Adipose tissue (tissue), 3 donors: Measurements from ENCODE around the gene NPHS1. TPM values are rescaled to one million over a fixed set of nuclear protein-coding genes. Genes with fewer than 3 reads are reported as not detected.
"Not testable (repeated sequence)": the region's sequence is repeated elsewhere in the genome, so short reads cannot be mapped to it uniquely, and the experiment has no call there.

Source experiments
- H3K27ac ChIP-seq: one replicate; pipeline ENCODE4 v1.5.1; 2013; ENCODE audit warnings: low read depth, low read length
- WGBS, 3 donors: extraction: QIAGEN DNeasy Blood & Tissue Kit; methylation state at CpG; one replicate each; pipeline ENCODE4 v1.1.7; 2013; 5-methylcytosine and 5-hydroxymethylcytosine counted together
- polyA plus RNA-seq, 3 donors: library from polyadenylated mRNA; stranded (reverse); fragments of 200-250 nt; gene quantifications; one replicate each; pipeline ENCODE4 v1.2.3, GENCODE V29; 2013
- donor health status: healthy with polysubstance abuse.
- donor health status: Bipolar disorder and iron deficiency.
- donor health status: healthy.

NPHS1 gene
- polyA plus RNA-seq, 3 donors = 0.42 to 13.6 TPM; not detected in 1

DNA sequence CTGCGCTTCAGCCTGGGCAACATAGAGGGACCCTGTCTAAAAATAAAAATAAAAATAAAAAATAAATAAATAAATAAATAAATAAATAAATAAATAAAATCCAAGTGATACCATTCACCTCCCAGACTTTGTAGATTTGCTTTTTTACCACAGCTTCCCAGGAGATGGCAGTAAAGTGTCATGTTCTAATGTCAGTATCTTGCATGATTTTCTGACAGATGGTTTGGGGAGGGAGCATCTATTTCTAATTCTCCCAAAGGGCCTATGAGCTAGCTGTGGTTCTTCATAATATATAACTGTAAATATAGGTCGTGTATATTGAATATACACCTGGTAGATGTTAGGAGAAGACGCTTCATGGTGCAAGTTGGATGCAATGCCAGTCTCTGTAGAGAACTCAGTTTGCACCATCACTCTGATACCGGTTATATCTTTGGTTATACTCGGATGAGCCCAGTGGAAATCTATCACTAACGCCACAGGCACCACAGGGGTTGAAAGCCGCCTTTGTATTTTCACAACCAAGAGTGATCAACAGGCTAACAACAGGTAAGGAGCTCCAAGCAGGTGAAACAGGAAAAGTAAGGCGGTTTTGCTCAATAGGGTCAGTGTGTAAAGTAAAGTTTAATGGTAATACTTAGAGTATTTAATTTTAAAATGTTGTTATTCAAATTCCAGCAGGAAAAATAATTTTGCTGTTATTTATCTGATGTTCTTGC lies 30.0 kb upstream of the NPHS1 start:
- WGBS, 3 donors = 22 to 30% (median 23%) methylated on average over 8 of the region's 8 CpGs
- H3K27ac ChIP-seq = no peak overlapping the region

DNA sequence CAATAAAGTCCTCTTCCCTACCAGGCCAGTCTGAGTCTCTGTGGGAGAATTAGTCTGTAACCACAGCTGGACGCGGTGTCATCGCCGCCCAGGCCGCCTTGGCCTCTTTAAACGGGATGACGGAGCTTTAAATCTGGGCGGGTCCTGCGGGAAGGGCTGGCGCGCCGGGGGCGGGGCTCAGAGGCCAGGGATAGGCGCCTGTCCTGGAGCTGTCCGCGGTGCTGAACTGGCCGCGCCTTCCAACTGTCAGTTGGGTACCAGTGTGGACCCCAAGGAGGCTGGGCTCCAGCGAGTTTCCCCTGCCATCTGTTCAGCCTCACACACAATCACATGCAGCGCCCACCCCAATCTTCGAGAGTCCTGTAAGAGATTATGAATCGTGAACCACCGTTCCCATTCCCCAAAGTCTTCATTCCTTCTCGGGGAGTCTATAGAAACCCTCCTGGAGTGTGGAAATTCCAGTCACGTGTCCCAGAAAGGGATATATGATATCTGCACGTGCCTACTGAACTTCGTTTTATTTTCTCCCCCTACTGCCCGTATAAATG lies 27.5 kb upstream of the NPHS1 start:
- WGBS, 3 donors = 3% methylated on average over 28 of the region's 28 CpGs
- H3K27ac ChIP-seq = no peak overlapping the region

DNA sequence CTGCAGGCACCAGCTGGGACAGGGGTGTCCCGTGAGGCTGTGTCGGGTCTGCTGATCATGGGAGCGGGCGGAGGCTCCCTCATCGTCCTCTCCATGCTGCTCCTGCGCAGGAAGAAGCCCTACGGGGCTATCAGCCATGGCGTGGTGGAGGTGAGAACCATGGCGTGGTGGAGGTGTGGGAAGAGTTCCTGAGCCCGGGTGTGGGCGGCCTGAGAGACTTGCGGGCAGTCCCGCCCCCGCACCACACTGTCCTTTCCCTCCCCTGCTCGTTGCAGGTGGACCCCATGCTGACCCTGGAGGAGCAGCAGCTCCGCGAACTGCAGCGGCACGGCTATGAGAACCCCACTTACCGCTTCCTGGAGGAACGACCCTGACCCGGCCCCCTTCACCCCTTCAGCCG lies 26.8 kb upstream of the NPHS1 start:
- 55 to 63% (median 63%) methylated on average over 22 to 23 of the region's 23 CpGs for WGBS, 3 donors
- H3K27ac ChIP-seq = no peak overlapping the region

DNA sequence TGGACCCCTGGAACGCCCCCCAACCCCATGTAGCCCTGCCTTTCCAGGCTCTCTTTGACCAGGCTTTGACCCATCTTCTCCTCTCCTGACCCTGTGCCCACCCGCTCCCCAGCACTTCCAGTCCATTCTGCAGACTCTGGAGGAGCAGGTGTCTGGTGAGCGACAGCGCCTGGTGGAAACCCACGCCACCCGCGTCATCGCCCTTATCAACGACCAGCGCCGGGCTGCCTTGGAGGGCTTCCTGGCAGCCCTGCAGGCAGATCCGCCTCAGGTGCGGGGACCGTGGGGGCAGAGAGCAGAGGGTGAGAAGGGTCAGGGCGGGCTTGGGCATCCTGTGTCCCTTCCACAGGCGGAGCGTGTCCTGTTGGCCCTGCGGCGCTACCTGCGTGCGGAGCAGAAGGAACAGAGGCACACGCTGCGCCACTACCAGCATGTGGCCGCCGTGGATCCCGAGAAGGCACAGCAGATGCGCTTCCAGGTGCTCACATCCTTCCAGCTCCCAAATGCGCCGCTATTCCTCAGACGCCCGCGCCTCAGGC lies 22.2 kb upstream of the NPHS1 start:
- no peak overlapping the region for H3K27ac ChIP-seq
- WGBS, 3 donors = 94 to 95% (median 95%) methylated on average over 27 to 32 of the region's 32 CpGs

DNA sequence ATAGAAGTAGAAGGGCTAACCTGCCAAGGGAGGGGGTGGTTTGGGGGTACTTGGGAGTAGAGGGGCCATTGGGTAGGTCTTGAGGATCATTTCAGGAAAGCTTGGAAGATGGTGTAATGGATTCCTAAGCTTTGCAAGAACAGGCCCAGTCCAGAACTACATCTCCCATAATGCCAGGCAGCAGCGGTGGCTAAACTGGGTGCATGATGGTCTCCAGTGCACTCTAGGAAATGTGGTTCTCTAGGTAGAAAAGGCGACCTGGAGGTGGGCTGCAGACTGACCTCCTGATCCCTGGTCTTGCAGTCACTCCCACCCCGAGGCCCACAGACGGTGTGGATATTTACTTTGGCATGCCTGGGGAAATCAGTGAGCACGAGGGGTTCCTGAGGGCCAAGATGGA lies 19.9 kb upstream of the NPHS1 start:
- 87 to 89% (median 87%) methylated on average over 5 of the region's 5 CpGs for WGBS, 3 donors
- no peak overlapping the region for H3K27ac ChIP-seq

DNA sequence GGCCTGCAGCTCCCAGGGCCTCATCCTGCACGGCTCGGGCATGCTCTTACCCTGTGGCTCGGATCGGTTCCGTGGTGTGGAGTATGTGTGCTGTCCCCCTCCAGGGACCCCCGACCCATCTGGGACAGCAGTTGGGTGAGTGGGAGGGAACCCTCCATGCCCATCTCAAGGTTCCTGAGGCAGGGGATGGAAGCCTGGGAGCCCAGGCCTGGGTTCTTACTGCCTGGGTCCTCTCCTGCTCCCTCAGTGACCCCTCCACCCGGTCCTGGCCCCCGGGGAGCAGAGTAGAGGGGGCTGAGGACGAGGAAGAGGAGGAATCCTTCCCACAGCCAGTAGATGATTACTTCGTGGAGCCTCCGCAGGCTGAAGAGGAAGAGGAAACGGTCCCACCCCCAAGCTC lies 19.3 kb upstream of the NPHS1 start:
- no peak overlapping the region for H3K27ac ChIP-seq
- WGBS, 3 donors = 73 to 88% (median 87%) methylated on average over 12 of the region's 12 CpGs

DNA sequence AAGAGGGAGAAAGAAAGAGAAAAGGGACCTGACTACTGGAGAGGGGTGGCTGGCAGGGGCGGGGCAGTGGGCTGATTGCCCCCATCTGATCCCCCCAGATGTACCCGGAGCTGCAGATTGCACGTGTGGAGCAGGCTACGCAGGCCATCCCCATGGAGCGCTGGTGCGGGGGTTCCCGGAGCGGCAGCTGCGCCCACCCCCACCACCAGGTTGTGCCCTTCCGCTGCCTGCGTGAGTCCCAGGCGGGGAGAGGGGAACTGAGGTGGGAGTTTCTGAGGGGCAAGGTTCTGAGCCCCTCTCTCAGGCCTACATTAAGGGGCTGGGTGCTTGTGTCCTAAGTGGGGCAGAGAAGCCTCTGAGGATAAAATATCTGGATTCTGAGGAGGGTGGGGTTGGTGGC lies 18.5 kb upstream of the NPHS1 start:
- H3K27ac ChIP-seq = no peak overlapping the region
- 79 to 90% (median 85%) methylated on average over 12 of the region's 12 CpGs for WGBS, 3 donors

DNA sequence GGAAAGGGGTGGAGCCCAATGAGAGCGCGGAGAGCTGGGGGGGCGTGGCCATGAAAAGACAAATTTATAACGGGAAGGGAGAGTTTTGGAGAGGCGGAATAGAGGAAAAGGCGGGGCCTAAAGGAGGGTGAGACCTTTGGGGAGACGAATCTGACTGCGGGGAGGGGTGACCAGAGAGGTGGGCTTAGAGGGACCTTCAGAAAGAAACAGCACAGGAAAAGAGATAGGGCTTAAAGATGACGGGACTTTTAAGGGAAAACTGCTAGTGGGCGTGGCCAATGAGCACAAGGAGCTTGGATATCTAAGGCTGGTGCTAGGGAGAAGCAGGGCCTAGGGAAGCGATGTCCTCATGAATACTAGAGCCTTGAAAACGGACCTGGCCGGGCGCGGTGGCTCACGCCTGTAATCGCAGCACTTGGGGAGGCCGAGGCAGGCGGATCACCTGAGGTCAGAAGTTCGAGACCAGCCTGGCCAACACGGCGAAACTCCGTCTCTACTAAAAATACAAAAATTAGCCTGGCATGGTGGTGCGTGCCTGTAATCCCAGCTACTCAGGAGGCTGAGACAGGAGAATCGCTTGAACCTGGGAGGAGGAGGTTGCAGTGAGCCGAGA lies 17.9 kb upstream of the NPHS1 start:
- 40 to 57% (median 44%) methylated on average over 26 of the region's 26 CpGs for WGBS, 3 donors
- not testable (repeated sequence) for H3K27ac ChIP-seq

DNA sequence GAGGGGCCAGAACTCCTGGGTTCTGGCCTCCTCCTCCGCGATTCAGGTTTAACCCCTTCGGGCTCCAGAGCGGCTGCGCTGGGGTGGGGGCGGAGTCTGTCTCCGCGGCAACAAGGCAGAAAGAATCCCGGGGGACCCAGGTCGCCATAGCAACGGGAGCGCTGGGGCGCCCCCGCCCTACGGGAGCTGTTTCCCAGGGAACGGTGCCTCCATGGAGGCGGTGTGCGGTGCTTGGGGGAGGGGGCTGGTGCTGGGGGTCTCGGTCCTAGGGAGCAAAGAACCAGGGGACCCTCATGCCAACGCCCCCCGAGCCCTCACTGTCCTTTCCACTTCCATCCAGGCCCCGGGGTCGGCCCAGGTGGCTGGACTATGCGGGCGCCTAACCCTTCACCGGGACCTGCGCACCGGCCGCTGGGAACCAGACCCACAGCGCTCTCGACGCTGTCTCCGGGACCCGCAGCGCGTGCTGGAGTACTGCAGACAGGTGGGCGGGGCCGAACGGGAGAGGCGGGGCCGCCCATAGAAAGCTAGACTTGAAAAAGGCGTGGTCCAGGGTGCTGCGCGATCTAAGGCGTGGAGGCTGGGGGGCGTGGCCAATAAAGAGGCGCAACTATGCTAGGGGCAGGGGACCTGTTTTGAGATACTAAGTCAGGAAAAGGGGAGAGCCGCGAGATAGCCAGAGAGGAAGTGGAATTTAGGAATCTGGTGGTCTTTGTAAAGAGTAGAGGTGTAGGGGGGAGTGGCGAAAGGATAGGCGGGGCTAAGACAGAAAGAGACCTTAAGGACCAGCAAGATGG lies 17.2 kb upstream of the NPHS1 start:
- 1 to 4% (median 2%) methylated on average over 51 of the region's 51 CpGs for WGBS, 3 donors
- no peak overlapping the region for H3K27ac ChIP-seq

DNA sequence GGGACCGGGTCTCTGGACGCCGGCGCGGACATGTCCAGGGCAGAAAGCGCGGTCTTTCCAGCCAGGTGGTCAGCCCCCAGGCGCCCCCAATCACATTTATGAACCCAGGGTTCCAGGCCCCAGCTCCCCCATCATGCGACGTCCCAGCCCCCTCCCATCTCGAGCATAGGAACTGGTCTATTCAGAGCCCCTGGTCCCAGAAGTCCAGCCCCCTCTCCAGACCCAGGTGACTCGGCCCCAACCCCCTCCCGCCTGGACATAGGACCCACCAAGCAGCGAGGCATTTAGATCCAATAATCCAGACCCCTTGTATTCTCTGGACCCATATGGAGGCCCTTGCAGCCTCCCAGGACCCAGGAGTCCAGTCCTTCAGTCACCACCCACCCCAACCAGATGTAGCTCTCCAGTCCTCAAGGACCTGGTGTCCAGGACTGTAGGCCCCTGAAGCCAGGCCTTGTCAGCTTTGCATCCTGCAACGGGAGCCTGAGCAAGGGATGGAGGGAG lies 16.6 kb upstream of the NPHS1 start:
- WGBS, 3 donors = 3 to 4% (median 4%) methylated on average over 10 to 15 of the region's 15 CpGs

DNA sequence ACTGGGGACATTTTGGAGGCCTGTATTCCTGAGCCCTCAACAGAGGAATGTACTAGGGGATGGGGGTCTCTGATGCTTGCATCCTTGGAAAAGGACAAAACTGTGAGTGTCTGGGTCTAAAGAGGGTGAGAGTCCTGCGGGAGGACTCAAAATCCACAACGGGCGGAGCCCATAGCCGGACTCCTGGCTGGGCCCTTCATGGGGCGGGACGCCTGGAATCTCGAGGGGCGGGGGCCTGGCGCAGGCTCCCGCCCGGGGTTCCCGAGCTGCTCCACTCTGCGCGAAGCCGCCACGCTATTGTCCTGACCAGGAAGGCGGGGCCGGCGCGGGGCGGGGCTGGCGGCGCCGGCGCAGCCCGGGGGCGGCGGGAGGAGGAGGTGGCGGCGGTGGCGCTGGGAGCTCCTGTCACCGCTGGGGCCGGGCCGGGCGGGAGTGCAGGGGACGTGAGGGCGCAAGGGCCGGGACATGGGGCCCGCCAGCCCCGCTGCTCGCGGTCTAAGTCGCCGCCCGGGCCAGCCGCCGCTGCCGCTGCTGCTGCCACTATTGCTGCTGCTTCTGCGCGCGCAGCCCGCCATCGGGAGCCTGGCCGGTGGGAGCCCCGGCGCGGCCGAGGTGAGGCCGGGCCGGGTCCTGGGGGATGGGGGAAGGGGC lies 16.0 kb upstream of the NPHS1 start, which contains the start of gene APLP1:
APLP1 (plus strand) TSS at position 403 of the 651 bp plus-strand sequence; CDS start at position 466, 63 bp downstream.
- WGBS, 3 donors = 0 to 2% (median 0%) methylated on average over 26 to 59 of the region's 60 CpGs
- H3K27ac ChIP-seq = no peak within 1 kb of the TSS

More for the DNA sequence above, 16.6 kb upstream of the NPHS1 start:
- no peak overlapping the region for H3K27ac ChIP-seq

DNA sequence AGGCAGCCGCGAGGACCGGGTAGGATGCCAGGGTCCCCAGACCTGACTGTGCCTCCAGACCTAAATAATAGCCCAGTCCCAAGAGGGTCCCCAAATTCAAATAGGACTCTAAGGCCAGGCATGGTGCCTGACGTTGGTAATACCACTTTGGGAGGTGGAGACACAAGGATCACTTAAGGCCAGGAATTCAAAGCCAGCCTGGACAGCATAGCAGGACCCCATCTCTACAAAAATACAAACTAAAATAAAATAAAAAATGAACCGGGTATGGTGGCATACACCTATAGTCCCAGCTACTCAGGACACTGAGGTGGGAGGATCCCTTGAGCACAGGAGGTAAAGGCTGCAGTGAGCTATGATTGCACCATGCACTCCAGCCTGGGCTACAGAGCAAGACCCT lies 10.7 kb upstream of the NPHS1 start:
- no peak overlapping the region for H3K27ac ChIP-seq
- WGBS, 3 donors = 85 to 88% (median 87%) methylated on average over 5 of the region's 5 CpGs

DNA sequence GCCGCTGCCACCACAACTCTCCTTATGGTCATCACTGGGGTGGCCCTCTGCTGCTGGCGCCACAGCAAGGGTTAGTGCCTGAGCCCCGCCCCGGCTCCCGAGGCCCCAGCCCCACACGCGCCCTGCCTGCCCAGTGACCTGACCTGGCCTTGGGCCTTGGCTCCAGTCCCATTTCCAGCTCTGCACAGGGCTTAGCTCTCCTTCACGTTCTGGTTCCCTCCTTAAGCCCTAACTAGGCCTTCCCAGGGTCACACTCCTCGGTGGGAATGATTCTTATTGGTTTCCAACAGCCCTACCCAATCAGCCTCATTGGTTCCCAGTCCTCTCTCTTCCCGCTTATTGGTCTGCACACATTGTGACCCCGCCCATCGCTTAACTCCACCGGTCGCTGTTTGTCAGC lies 10.2 kb upstream of the NPHS1 start:
- WGBS, 3 donors = 51 to 81% (median 79%) methylated on average over 14 of the region's 14 CpGs
- H3K27ac ChIP-seq = no peak overlapping the region

DNA sequence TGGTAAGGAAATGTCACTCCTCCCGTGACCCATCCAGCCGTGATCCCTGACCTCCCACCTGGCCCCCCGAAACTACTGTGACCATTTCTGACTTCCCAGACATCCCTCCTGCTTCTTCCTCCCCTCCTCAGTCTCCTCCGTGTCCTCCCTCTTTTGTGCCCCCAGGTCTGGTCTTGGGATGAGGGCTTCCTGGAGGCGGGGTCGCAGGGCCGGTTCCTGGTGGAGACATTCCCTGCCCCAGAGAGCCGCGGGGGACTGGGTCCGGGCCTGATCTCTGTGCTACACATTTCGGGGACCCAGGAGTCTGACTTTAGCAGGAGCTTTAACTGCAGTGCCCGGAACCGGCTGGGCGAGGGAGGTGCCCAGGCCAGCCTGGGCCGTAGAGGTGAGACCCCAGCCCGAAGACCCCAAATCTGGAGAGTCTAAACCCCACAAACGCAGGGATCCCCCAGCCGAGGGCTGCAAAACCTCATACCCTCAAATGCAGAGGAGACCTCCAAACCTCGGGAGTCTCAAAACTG lies 9.4 kb upstream of the NPHS1 start:
- H3K27ac ChIP-seq = no peak overlapping the region
- 51 to 68% (median 54%) methylated on average over 19 of the region's 19 CpGs for WGBS, 3 donors

DNA sequence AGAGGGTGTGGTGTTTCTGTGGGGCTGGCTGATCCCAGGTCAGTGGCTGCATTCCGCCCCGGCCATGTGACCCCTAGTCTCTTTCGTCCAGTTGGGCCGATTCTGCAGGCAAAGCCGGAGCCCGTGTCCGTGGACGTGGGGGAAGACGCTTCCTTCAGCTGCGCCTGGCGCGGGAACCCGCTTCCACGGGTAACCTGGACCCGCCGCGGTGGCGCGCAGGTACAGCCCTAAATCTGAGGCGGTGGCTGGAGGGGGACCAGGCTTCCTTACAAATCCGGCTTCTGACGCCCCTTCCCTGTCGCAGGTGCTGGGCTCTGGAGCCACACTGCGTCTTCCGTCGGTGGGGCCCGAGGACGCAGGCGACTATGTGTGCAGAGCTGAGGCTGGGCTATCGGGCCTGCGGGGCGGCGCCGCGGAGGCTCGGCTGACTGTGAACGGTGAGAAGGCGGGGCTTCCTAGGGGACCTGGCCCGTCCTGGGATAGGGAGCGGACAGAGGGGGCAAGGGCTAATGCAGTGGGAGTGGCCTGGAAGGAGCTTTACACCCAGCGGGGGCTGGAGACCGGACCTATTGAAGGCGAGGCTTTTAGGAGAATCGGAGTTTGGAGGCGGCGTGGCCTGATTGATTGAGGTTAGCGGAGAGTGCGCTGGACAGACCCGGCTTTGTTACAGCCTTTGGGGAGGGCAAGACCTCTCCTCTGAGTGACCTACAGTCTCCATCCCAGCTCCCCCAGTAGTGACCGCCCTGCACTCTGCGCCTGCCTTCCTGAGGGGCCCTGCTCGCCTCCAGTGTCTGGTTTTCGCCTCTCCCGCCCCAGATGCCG lies 8.7 kb upstream of the NPHS1 start:
- WGBS, 3 donors = 13 to 34% (median 18%) methylated on average over 54 to 55 of the region's 55 CpGs
- no peak overlapping the region for H3K27ac ChIP-seq

DNA sequence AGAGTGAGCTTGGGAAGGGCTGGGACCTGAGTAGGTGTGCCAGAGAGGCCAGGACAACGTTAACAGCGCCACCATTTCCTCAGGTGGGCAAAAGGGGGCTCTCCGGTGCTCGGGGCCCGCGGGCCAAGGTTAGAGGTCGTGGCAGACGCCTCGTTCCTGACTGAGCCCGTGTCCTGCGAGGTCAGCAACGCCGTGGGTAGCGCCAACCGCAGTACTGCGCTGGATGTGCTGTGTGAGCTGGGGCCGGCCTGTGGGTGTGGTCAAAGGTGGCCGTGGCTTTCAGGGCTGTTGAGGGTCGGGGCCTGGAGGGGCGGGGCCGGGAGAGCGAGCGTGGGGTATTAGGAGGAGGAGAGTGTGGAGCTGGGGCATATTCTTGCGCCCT lies 8.1 kb upstream of the NPHS1 start:
- 23 to 27% (median 24%) methylated on average over 23 to 24 of the region's 24 CpGs for WGBS, 3 donors

DNA sequence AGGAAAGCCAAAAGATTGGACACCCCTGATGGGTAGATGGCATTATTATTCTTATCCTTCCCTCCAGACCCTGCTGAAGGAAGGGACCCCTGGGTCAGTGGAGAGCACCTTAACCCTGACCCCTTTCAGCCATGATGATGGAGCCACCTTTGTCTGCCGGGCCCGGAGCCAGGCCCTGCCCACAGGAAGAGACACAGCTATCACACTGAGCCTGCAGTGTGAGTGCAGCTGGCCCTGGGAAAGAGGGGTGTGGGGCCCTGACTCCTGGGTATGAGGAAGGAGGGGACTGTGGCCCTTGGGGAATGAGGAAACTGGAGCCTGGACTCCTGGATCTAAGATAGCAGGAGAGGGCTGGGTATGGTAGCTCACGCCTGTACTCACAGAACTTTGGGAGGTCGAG lies 7.1 kb upstream of the NPHS1 start:
- WGBS, 3 donors = 24 to 71% (median 67%) methylated on average over 4 of the region's 4 CpGs

More for the DNA sequence above, 8.1 kb upstream of the NPHS1 start:
- no peak overlapping the region for H3K27ac ChIP-seq

More for the DNA sequence above, 7.1 kb upstream of the NPHS1 start:
- H3K27ac ChIP-seq = no peak overlapping the region
